OCI-LY7 (cell line): ENCODE data around the gene ACVR1.

Source experiments
- EZH2phosphoT487 ChIP-seq: fragments of 200-600 bp; sonication (generic); IDR thresholded peaks from 2 replicates; pipeline ENCODE4 v1.6.1; 2018; ENCODE audit warnings: low read depth, borderline replicate concordance, mild to moderate bottlenecking, mixed run types, antibody characterized with exemption, low read length, moderate library complexity, mixed read lengths
- TF ChIP-seq, protein P1 (sequence below): fragments of 200-600 bp; sonication (generic); conservative IDR thresholded peaks from 2 replicates; pipeline ENCODE4 v1.5.1; 2014; ENCODE audit warnings: mild to moderate bottlenecking, antibody characterized with exemption, low read length, moderate library complexity, mixed read lengths

DNA sequence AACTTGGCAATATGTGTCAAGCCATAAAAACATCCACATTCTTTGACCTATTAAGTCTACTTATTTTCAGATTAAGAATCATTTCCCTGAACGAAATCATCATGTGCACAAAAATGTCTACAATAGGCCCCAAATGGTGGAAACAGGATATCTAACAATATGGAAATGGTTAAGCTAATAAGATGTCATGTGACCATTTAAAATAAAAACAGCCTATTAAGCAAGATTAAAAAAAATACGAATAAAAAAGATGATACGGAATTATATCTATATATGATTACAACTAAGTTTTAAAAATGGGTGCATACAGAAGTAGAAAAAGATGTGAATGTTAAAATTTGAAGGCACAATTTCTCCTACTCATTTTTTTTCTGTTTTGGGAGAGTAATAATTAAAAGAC, 128.8 kb downstream of the ACVR1 start:
- TF ChIP-seq, protein P1, sequence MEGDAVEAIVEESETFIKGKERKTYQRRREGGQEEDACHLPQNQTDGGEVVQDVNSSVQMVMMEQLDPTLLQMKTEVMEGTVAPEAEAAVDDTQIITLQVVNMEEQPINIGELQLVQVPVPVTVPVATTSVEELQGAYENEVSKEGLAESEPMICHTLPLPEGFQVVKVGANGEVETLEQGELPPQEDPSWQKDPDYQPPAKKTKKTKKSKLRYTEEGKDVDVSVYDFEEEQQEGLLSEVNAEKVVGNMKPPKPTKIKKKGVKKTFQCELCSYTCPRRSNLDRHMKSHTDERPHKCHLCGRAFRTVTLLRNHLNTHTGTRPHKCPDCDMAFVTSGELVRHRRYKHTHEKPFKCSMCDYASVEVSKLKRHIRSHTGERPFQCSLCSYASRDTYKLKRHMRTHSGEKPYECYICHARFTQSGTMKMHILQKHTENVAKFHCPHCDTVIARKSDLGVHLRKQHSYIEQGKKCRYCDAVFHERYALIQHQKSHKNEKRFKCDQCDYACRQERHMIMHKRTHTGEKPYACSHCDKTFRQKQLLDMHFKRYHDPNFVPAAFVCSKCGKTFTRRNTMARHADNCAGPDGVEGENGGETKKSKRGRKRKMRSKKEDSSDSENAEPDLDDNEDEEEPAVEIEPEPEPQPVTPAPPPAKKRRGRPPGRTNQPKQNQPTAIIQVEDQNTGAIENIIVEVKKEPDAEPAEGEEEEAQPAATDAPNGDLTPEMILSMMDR = no peak
- TF ChIP-seq EZH2phosphoT487 = no peak
